Esophagus muscularis mucosa (tissue), 4 donors: Measurements from ENCODE around the gene IRX5. TPM values are rescaled to one million over a fixed set of nuclear protein-coding genes. Genes with fewer than 3 reads are reported as not detected.

Experiments
- DNase-seq: peaks from one replicate; pipeline ENCODE4 v3.0.0-alpha.2; 2017; ENCODE audit errors: extremely low spot score
- H3K27ac ChIP-seq, 4 donors: fragments of 200-600 bp; sonication (generic); replicated peaks in 1 of 4; 1 replicate in 3 of 4; 2 replicates in 1 of 4; pipeline ENCODE4 v1.5.1; 2016 to 2019; ENCODE audit warnings: mild to moderate bottlenecking in 1 of 4
- H3K27me3 ChIP-seq, 4 donors: fragments of 200-600 bp; sonication (generic); one replicate each; pipeline versions ENCODE4 v1.5.1 to v1.6.0; 2016 to 2019
- H3K36me3 ChIP-seq, 4 donors: fragments of 200-600 bp; sonication (generic); one replicate each; pipeline ENCODE4 v1.5.1; 2016 to 2019
- H3K4me1 ChIP-seq, 4 donors: fragments of 200-600 bp; sonication (generic); one replicate each; pipeline ENCODE4 v1.5.1; 2016 to 2019
- H3K4me3 ChIP-seq, 4 donors: fragments of 200-600 bp; sonication (generic); 1 replicate in 2 of 4; 2 replicates in 2 of 4; pipeline ENCODE4 v1.5.1; 2016 to 2019; ENCODE audit warnings: mild to moderate bottlenecking in 4 of 4, moderate library complexity in 1 of 4
- H3K9me3 ChIP-seq, 4 donors: fragments of 200-600 bp; sonication (generic); 1 replicate in 3 of 4; 2 replicates in 1 of 4; pipeline ENCODE4 v1.5.1; 2016 to 2019
- EP300 ChIP-seq: sonication (generic); formaldehyde crosslinking; IDR thresholded peaks from one replicate; pipeline ENCODE4 v1.6.1; 2017; ENCODE audit warnings: antibody characterized with exemption
- POLR2A ChIP-seq: fragments of 450-650 bp; IDR thresholded peaks from one replicate; pipeline ENCODE4 v1.6.1; 2017; ENCODE audit warnings: antibody characterized with exemption, moderate library complexity, mild to moderate bottlenecking, low read depth
- POLR2AphosphoS5 ChIP-seq, 2 donors: sonication (generic); formaldehyde crosslinking; IDR thresholded peaks; one replicate each; pipeline ENCODE4 v1.6.1; 2017; ENCODE audit warnings: antibody characterized with exemption in 2 of 2
- WGBS: methylation state at CpG from one replicate; pipeline ENCODE4 v1.1.5; 2018; 5-methylcytosine and 5-hydroxymethylcytosine counted together
- intact Hi-C: fragments of 100-400 bp; cut with DNase I; formaldehyde crosslinking; loops from one replicate; pipeline ENCODE4 v1.15.1; 2023
- total RNA-seq, 4 donors: library from RNA; depleted of rRNA; stranded (reverse); fragments of >200 nt; gene quantifications; one replicate each; pipeline versions ENCODE4 v1.1.0 to v1.2.1, GENCODE V29; 2016
- TF ChIP-seq, protein P1 (sequence below), 3 experiments: fragments of 200-600 bp in 2 of 3; fragments of 450-650 bp in 1 of 3; sonication (generic) in 2 of 3; IDR thresholded peaks; one replicate each; pipeline ENCODE4 v1.5.1; 2017 to 2019; ENCODE audit warnings: antibody characterized with exemption in 3 of 3, mild to moderate bottlenecking in 2 of 3, moderate library complexity in 1 of 3

The IRX5 gene
- total RNA-seq, 4 donors from 2014 or later: 0.52 TPM; not detected in 3

DNA sequence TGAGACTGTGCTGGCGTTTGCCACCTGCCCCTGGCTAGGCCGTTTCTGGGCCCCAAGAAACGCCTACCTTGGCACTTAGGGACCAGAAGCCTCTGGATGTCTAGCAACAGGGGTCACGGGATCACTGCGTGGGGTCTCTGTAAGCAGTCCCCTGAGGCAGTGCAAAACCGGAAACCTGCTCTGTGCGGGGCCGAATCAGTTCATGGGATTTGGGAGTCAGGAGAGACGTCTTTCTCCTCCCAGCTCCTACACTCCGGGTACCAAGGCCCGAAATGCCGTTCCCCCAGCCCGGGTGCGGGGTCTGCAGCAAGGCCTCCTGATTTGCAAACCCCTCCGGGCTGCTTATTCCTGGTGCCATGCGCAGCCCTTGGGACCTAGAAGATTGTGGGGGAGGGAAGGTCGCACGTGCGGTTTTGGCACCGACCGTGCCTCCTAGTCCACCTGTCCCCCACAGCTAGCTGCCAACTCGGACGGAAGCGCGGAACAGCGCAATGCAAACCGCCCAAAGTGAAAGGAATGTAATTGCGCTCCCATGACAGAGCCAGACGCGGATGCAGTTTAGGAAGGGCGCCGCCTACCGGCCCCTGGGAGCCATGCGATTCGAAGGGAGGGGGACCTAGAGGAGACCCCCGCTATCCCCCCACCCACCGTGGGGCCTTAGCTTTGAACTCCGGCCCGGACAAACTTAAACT is 6.5 kb downstream of the IRX5 start:
- DNase-seq: peak; percentile 90
- peaks cover 0 to 4% (median 0%) of the 10 kb centered on the region in 4 donors for H3K36me3 ChIP-seq
- H3K4me3 ChIP-seq: peak overlapping the region; percentile 12 to 35 (median 19)
- H3K4me1 ChIP-seq: peaks cover 27 to 54% (median 48%) of the 10 kb centered on the region in 4 donors
- H3K27ac ChIP-seq: no peak overlapping the region
- intact Hi-C loops: loop anchor here (10.0 kb wide), 1 partner anchor 652 kb away; the partner anchor contains the start of gene IRX3
- no peaks in the 10 kb centered on the region for H3K9me3 ChIP-seq
- H3K27me3 ChIP-seq: peaks cover 9 to 100% (median 80%) of the 10 kb centered on the region in 4 donors
- TF ChIP-seq EP300 (no peak), POLR2A (no peak), POLR2AphosphoS5 (IDR thresholded peaks at IDR 0.05) (no peak)
- TF ChIP-seq, protein P1, sequence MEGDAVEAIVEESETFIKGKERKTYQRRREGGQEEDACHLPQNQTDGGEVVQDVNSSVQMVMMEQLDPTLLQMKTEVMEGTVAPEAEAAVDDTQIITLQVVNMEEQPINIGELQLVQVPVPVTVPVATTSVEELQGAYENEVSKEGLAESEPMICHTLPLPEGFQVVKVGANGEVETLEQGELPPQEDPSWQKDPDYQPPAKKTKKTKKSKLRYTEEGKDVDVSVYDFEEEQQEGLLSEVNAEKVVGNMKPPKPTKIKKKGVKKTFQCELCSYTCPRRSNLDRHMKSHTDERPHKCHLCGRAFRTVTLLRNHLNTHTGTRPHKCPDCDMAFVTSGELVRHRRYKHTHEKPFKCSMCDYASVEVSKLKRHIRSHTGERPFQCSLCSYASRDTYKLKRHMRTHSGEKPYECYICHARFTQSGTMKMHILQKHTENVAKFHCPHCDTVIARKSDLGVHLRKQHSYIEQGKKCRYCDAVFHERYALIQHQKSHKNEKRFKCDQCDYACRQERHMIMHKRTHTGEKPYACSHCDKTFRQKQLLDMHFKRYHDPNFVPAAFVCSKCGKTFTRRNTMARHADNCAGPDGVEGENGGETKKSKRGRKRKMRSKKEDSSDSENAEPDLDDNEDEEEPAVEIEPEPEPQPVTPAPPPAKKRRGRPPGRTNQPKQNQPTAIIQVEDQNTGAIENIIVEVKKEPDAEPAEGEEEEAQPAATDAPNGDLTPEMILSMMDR (IDR thresholded peaks at IDR 0.05): no peak
- WGBS: 18% methylated on average over 29 of the region's 39 CpGs

DNA sequence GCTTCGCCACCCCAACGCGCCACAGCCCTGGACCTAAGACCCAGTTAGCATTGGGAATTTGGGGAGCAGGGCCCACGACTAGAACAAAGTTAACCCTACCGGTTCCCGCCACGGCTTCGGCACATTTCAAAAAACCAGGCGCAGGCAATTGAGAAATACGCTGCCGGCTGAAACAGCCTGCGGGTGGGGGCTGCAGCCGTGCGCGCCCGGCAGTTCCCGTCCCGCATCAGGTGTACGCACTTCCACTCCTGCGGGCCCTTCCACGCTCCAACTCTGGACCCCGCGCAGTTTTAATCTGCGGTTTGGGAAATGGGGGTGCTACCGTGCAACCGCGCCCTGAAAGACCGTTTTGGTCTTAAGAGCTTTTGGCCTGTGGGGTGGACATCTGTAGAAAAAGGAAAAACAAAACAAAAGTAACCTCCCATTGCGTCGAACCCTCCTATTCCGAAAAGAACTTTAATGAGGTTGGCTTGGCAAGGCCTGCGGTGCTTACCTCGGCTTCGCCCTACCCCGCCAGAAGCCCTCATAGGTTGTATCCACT is 7.1 kb downstream of the IRX5 start:
- H3K9me3 ChIP-seq: no peaks in the 10 kb centered on the region
- WGBS: 9% methylated on average over 26 of the region's 35 CpGs
- intact Hi-C loops: loop anchor here (10.0 kb wide), 1 partner anchor 653 kb away; the partner anchor contains the start of gene IRX3
- no peak overlapping the region for H3K27ac ChIP-seq
- peak overlapping the region; percentile 12 to 35 (median 19) for H3K4me3 ChIP-seq
- TF ChIP-seq POLR2A (no peak), POLR2AphosphoS5 (IDR thresholded peaks at IDR 0.05) (no peak), EP300 (no peak)
- TF ChIP-seq, protein P1 (IDR thresholded peaks at IDR 0.05): no peak
- H3K4me1 ChIP-seq: peaks cover 21 to 48% (median 42%) of the 10 kb centered on the region in 4 donors
- peaks cover 0 to 4% (median 0%) of the 10 kb centered on the region in 4 donors for H3K36me3 ChIP-seq
- no peak for DNase-seq
- H3K27me3 ChIP-seq: peaks cover 2 to 98% (median 74%) of the 10 kb centered on the region in 4 donors

DNA sequence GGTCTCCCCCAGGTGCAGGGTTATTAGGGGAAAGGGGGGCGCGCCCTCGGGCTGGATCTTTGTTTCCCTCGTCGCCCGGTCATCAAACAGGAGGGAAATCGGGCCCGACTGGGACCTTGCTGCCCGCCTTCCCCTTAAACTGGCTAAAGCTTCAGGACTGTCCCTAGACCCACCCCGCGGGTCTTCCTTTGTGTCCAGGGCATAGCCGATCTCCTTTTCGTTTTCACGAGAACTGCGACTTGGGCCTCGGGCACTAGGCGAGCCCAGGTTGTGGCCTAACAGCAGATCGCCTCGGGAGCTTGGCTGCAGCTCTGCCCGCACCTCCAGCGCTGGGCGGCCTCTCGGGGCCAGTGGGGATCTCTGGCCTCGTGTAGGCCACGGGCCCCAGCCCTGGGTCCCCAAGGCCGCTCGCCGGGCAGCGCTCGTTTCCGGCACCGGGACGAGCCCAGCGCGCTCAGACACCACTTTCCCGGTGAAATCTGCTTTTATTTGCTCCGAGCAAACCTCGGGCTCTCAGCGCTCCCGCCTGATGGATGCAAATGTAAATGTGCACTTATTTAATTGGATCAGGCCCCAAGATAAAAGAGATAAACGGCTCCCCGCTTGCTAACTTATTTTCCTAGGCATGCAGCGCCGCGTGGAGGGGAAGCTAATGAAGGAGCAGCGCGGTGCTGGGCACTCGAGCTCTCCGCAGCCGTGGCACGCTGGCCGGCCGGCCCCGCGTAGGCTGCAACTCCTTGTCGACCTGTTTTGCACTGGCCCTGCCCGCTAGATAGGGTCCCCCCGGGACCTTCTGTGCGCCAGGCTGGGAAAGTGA is 7.8 kb downstream of the IRX5 start:
- no peak overlapping the region for H3K27ac ChIP-seq
- DNase-seq: peak; percentile 77
- H3K27me3 ChIP-seq: peaks cover 0 to 98% (median 68%) of the 10 kb centered on the region in 4 donors
- H3K36me3 ChIP-seq: peaks cover 0 to 3% (median 0%) of the 10 kb centered on the region in 4 donors
- intact Hi-C loops: loop anchor here (10.0 kb wide), 1 partner anchor 654 kb away; the partner anchor contains the start of gene IRX3
- TF ChIP-seq EP300 (no peak), POLR2AphosphoS5 (IDR thresholded peaks at IDR 0.05) (peak; percentile 10 to 57)
- peaks cover 20 to 41% (median 36%) of the 10 kb centered on the region in 4 donors for H3K4me1 ChIP-seq
- WGBS: 13% methylated on average over 30 of the region's 59 CpGs
- peak overlapping the region; percentile 12 to 35 (median 19) for H3K4me3 ChIP-seq
- no peaks in the 10 kb centered on the region for H3K9me3 ChIP-seq

- H3K27ac ChIP-seq: no peak overlapping the region
- no peaks in the 10 kb centered on the region for H3K9me3 ChIP-seq
- peaks cover 0 to 98% (median 62%) of the 10 kb centered on the region in 4 donors for H3K27me3 ChIP-seq
- no peak for DNase-seq
- WGBS: 24% methylated on average over 14 of the region's 14 CpGs
- peaks cover 20 to 40% (median 33%) of the 10 kb centered on the region in 4 donors for H3K4me1 ChIP-seq
- intact Hi-C loops: loop anchor here (10.0 kb wide), 1 partner anchor 654 kb away; the partner anchor contains the start of gene IRX3
- peak overlapping the region in 1 of 4 donors; percentile 21 for H3K4me3 ChIP-seq
- no peaks in the 10 kb centered on the region for H3K36me3 ChIP-seq
- TF ChIP-seq POLR2AphosphoS5 (IDR thresholded peaks at IDR 0.05): no peak
- TF ChIP-seq EP300: no peak
- TF ChIP-seq, protein P1 (IDR thresholded peaks at IDR 0.05): no peak
- TF ChIP-seq POLR2A: no peak
Observed at GRCh38 chr16:54939029-54939346, 8.3 kb downstream of the IRX5 start.
